PC-9 (cell line): ENCODE results near the gene ERCC4.

Experiments used
- CTCF ChIP-seq: fragments of 200-600 bp; sonication (generic); conservative IDR thresholded peaks from 2 replicates; pipeline ENCODE4 v1.6.1; 2017; ENCODE audit warnings: mixed run types, antibody characterized with exemption, mild to moderate bottlenecking, moderate library complexity
- EZH2 ChIP-seq: fragments of 200-600 bp; sonication (generic); IDR thresholded peaks from 2 replicates; pipeline ENCODE4 v1.8.0; 2017; ENCODE audit warnings: antibody characterized with exemption, low read depth

GRCh38 chr16:13961099-13961811 is 41.3 kb downstream of the ERCC4 start:
- no peak for TF ChIP-seq CTCF
- no peak for TF ChIP-seq EZH2
